ENCODE results near the gene INCENP.
"Not testable (repeated sequence)": the region's sequence is repeated elsewhere in the genome, so short reads cannot be mapped to it uniquely, and the experiment has no call there.

The INCENP gene

DNA sequence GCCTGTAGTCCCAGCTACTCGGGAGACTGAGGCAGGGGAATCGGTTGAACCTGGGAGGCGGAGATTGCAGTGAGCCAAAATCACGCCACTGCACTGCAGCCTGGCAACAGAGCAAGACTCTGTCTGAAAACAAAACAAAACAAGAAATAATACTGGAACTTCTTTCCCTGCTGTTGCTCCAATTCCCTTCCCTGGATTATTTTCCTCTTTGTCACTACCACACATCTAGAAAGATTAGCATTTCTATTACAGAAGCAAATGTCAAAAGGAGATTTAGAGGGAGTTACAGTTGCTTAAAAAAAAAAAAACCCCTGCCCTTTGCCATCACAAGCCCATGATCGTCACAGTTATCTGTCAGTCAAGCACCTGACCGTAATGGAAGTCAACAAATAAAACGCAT lies 48.5 kb downstream of the INCENP start:
- DNase-seq, result no peak

DNA sequence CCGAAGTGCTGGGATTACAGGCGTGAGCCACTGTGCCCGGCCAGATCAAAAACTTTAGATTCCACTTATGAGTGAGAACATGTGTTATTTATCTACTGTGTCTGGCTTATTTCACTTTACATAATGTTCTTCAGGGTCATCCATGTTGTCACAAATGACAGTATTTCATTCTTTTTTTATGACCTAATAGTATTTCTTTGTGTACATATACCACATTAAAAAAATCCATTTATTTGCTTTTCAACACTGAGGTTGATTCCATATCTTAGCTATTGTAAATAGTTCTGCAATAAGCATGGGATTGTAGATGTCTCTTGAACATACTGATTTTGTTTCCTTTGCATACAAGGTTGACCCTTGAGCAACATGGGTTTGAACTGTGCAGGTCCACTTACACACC lies 53.0 kb downstream of the INCENP start:
- DNase-seq, result no peak

DNA sequence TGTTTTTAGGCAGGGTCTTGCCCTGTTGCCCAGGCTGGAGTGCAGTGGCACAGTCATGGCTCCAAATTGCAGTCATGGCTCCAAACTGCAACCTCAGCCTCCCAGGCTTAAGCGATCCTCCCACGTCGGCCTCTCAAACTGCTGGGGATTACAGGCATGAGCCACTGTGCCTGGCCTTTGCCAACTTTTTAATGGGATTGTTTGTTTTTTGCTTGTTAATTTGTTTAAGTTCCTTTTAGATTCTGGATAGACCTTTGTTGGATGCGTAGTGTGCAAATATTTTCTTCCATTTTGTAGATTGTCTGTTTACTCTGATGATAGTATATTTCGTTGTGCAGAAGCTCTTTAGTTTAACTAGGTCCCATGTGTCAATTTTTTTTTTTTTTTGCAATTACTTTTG lies 56.2 kb downstream of the INCENP start:
- DNase-seq, result no peak

- no peak for DNase-seq
Measured at GRCh38 chr11:62181097-62181496, 57.3 kb downstream of the INCENP start.

GRCh38 chr11:62182147-62182891 lies 58.5 kb downstream of the INCENP start:
- DNase-seq, result no peak

- DNase-seq, result no peak
Measured at GRCh38 chr11:62186195-62186594, 62.4 kb downstream of the INCENP start.

DNA sequence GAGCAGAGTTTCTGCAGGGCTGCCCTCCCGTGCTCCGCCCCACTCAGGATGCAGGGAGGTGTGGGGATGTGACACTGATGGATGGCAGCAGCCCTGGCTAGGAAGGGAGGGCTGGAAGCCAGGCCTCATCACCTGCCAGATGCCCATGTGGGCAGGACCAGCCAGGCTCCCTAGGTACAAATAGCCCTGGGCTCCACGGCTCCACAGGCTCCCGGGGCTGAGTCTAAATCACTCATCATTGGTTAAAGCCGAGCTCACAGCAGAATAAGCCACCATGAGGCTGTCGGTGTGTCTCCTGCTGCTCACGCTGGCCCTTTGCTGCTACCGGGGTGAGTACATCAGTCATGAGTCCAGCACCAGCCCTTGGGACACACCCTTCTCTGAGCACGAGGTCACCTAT lies 66.2 kb downstream of the INCENP start, which contains the start of gene SCGB1D1:
Gene SCGB1D1, plus strand, starts transcription at position 206 of the 400 bp plus-strand sequence. Its CDS starts 69 bp downstream, at position 275.
- DNase-seq, result no peak

DNA sequence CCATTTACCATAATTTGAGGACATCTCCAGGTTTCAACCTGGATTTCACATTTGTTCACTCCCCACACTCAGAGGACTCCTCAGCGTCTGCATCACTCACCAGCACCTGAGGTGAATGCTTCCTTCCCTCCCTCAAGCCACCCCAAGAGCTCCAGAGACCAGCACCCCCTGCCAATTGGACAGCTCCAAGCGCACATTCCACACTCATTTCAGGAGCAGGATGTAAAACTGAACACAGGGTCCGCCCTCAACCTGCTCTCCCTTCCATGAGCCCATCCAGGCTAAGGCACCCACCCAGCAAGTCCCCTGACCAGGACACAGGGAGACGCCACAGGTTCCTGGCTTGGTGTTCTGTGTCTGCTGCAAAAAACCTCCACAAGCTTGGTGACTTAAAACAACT lies 70.1 kb downstream of the INCENP start:
- DNase-seq, result no peak

- DNase-seq, result not testable (repeated sequence)
Measured at GRCh38 chr11:62195010-62195409, 71.2 kb downstream of the INCENP start.

DNA sequence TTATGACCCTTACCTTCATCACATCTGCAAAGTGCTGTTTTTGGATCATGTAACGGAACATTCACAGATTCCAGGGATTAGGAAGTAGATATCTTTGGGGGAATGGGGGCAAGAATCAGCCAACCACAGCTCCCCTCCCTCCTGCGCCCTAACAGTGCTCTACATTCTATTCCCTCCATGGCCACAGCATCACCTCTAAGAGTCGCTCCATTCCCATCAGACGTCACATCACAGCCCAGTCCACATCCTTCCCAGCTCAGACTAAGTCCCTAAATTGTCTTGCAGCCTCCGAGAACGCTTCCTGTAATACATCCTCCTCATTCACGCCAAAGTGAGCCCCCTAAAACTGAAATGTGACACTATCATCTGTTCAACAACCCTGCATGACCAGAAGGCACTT lies 72.1 kb downstream of the INCENP start:
- DNase-seq, result no peak

DNA sequence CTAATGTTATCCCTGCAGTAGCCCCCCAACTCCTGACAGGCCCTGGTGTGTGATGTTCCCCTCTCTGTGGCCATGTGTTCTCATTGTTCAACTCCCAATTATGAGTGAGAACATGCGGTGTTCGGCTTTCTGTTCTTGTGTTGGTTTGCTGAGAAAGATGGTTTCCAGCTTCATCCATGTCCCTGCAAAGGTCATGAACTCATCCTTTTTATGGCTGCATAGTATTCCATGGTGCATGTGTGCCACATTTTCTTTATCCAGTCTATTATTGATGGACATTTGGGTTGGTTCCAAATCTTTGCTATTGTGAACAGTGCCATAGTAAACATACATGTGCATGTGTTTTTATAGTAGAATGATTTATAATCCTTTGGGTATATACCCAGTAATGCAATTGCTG lies 73.6 kb downstream of the INCENP start:
- DNase-seq, result not testable (repeated sequence)

- DNase-seq, result no peak
Measured at GRCh38 chr11:62201376-62201775, 77.6 kb downstream of the INCENP start.
